Measurements from ENCODE around the gene BHLHE23.

BHLHE23 gene

DNA sequence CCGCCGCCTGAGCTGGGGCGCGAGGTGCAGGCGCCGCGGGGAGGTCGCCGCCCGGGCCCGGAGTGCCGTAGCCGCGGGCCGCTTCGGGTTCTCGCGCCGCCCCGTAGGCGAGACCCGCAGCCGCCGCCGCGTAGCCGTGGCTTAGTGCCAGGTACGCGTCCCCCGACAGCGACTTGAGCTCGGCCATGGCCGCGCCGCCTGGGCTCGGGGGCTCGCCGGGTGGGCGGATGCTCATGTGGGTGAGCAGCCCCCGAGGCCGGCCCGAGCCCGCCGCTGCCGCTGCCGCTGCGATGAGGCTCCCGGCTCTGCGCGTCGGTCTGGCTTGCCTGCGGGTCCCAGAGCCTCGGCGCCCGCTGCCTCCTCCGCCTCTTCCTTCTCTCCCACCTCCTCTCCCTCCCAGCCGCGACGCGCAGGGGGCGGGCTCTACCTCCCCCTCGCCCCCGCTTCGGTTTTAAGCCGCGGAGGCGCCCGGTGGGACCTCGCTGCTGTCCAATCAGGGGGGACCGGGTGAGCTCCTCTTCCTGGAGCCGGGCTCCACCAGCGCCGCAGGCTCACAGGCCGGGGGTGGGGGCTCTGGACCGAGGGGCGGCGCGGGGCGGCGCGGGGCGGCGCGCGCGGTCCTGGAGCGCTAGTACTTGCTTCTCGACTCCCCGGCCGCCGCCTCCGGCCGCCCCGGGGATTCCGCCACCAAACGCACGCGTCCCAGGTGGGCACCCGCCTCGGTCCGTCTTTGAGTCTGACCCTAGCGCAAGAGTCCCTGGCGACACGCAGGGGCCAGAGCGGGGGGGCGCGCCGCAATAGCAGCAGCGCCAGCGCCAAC, at the start of gene BHLHE23:
Gene BHLHE23, minus strand, starts transcription at position 425 of the 820 bp plus-strand sequence. Its CDS starts 190 bp downstream, at position 235.
- DNase-seq = no peak

DNA sequence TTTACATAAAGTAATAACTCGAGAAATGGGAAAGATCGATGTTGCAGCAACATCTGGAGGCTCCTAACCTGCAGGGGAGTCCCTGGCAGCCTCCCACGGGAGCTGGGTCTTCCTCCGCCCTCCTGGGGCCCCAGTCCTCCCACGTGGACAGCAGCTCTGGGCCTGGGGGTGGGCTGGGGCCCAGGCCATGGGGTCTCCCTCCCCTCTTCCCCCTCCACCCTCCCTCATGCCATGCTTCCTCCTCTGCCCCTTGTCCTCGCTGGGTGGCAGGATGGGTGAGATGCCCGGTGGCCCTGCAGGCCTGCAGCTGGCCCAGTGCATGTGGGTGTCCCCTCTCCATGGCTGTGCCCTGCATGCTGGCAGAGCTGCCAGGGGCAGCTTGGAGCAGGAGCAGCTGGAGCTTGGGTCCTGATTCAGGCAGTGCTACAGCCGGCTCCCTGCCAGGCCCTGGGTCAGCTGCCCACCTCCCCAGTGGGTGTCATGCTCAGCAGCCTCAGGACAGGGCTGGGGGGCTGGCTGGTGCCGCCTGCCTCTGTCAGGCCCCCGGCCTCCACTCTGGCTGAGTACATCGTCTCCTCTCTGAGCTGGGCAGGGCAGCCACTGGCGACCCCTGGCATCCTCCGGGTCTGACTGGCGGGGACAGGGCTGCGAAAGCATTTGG, 48.9 kb upstream of the BHLHE23 start:
- no peak for DNase-seq

DNA sequence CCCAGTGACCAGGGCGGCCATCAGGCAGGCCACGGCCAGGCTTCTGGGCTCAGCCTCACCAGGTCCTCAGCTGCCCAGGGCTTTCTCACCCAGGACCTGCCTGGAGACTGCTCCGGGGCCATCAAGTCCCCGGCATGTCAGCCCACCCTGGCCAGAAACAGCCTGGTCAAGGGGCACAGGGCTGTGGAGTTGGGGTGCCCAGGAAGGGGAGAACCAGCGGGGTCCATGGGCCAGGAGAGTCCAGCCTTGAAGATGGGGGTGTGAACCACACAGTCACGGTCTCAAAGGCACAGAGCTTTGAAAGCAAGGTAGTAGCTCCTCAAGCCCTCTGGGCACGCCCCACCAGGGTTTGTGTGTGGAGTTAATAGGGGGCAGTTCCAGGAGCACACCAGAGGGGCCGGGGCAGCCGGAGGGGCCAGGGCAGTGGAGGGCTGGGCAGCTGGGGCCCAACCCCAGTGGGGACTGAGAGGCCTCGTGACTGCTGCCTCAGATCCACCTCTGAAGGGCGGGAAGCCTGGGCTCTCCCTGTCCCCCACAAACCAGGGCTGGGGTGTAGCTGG, 48.0 kb upstream of the BHLHE23 start:
- no peak for DNase-seq

DNA sequence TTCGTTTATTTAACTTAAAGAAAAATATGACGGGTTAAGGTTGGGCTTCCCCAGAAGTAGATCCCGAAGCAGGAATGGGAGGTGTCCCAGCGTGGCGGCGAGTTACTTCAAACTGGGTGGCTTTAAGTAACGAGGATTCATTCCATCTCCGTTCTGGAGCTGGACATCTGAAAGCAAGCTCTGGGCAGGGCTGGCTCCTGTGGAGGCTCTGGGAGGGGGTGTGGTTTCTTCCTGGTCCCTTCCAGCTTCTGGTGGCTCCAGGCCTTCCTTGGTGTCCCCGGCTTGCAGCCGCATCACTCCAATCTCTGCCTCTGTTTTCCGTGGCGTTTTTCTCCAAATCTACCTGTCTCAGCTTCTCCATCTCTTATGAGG, 47.3 kb upstream of the BHLHE23 start:
- no peak for DNase-seq

DNA sequence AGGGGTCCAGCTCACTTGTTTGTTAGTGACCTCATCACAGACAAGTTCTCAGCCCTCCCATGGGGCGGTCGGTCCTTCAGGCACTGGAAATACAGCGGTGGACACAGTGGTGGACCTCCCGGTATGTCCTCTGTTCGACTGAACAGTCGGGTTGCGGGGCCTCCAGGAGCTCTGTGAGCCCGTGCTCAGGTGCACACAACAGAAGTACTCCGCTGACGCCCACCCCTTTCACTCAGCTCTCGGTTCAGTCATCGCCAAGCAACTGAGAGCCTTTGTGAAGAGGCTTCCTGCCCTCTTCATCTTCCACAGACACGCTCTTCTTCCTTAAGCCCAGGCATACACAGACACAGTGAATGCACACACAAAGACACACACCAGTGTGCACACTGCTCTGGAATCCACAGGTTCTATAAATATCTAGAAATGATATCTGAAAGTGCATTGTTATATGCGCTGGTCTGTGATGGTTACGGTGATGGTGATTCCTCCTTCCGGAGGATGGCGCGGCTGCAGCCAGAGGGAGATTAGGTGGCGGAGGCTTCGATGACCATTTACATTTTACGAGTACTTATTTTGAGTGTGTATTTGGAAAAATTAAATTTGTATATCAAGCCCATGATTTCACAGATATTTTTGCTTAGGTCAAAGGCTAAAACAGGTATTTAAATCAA, 46.8 kb upstream of the BHLHE23 start:
- DNase-seq = no peak

DNA sequence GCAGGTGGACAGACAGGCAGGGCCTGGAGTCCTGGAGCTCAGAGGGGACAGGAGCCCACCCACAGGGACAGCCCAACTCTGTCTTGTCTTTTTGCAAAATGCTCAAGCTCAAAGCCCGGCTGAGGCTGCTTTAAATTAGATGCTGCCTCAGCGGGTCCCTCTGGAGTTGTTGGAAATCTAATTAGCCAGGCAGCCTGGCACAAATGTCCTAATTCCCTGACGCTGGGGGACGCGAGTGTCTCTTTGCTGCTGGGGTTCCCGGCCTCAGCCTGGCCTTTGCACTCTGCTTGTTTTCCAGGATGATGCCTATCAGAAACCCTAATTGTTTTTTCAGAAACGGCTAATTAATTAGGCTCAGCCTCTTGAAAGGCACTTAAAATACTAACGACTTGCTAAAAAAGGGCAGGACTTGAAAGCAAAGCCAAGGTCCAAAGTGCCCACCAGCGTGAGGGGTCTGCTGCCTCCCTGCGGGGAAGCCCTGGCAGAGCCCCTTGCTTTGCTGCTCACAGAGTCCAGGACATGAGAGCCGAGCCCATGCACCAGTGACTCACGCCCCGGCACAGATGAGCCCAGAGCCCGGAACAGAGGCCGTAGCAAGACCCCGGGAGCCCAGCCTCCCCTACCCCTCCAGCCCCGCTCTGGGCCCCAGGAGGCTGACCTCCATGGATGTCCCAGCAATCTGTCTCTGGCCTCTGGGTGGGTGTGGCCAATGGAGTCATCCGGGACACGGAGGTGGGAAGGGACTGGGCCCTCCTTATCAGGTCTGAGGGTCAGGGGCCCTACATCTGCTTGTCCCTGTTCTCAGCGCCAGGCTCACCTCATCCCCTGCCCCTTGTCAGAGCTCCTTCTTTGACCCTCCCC, 46.0 kb upstream of the BHLHE23 start:
- no peak for DNase-seq

DNA sequence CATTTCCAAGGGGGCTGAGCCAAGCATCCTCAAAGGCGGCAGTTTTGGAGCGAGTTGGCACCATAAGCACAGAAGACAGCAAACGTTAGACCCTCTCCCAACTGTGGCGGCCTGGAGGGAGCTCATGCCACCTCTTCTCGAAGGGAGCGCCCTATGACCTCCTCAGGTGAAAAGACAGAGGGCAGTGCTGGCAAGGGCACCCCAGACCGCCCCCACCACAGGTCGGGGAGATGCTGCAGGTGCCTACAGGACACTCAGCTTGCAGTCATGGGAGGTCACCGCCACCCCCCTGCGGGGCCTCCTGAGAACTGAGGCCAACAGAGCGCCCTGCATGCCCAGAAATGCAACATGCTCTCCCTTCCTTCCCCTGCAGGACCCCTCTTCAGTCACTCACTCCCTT, 45.1 kb upstream of the BHLHE23 start:
- DNase-seq = no peak

DNA sequence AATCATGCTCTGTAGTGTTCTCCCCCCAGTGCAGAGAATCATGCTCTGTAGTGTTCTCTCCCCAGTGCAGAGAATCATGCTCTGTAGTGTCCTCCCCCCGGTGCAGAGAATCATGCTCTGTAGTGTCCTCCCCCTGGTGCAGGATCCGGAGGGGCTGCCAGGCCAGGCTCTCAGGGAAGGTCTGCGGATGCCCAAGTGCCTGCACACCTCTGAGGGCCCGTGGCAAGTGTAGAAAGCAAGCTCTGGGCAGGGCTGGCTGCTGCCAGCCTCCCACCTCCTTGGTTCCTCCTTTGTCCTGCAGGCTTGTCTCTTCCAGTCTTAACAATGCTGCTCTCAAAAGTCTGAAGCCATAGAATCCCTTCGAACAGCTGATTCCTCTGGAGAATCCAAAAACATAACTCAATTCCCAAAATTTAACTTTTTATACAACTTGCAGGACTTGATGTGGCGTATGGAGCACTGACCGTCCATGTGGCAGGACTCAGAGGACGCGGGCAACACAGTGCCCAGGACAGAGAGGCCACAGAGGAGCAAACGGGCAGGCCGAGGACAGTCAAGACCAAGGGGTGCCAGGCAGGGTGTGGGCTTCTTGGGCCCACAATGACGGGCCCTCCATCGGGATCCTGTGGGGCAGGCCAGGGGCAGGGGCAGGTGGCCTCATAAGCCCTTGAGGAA, 44.6 kb upstream of the BHLHE23 start:
- no peak for DNase-seq

DNA sequence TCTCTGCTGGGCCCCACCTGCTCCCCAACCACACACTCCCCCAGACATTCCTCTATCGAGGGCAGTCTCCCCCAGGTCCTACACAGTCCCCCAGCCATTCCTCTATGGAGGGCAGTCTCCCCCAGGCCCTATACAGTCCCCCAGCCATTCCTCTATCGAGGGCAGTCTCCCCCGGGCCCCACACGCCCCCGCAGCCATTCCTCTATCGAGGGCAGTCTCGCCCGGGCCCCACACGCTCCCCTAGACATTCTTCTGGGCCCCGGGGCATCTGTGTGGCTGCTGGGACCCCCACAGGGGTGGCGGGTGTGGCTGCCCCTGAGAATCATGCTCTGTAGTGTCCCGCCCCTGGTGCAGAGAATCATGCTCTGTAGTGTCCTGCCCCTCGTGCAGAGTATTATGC, 43.6 kb upstream of the BHLHE23 start:
- no peak for DNase-seq

DNA sequence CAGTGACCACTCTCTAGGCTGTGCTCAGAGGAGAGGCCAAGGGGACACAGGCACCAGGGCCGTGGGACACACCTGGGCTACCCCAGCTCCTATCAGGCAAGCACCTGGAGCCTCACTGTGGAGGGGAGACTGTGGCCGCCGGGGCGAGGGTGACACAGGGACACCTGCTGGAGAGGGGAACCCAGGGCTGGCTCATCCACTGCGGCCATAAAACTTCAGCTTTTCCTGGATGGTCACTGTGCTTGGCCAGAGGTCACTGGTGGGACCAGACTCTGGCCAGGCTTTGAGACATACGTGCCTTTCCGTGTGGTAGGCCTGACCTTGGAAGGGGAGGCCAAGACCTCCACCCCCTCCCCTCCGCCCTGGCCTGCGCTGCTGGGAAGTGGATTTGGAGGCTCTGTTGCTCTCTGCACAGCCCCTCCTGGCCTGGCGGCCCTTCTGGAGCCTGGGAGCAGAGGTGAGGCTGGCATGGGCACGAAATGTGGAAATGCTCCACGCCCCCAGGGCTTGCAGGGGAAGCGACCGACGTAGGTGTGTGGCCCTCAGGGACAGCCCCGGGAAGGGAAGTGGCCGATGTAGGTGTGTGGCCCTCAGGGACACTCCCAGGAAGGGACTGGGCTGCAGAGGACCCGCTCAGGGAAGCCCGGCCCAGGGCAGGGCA, 42.9 kb upstream of the BHLHE23 start:
- DNase-seq = no peak

DNA sequence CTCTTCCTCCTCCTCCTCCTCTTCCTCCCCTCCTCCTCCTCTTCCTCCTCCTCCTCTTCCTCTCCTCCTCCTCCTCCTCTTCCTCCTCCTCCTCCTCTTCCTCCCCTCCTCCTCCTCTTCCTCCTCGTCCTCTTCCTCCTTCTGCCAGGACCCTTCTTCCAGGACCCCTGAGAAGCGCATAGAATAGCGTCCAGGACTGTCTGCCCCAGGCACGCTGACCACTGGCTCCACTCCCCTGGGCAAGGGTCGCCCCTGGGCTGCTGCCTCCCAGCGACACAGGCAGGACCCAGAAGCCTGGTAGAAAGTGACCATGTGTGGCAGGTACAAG, 42.4 kb upstream of the BHLHE23 start:
- DNase-seq = no peak

DNA sequence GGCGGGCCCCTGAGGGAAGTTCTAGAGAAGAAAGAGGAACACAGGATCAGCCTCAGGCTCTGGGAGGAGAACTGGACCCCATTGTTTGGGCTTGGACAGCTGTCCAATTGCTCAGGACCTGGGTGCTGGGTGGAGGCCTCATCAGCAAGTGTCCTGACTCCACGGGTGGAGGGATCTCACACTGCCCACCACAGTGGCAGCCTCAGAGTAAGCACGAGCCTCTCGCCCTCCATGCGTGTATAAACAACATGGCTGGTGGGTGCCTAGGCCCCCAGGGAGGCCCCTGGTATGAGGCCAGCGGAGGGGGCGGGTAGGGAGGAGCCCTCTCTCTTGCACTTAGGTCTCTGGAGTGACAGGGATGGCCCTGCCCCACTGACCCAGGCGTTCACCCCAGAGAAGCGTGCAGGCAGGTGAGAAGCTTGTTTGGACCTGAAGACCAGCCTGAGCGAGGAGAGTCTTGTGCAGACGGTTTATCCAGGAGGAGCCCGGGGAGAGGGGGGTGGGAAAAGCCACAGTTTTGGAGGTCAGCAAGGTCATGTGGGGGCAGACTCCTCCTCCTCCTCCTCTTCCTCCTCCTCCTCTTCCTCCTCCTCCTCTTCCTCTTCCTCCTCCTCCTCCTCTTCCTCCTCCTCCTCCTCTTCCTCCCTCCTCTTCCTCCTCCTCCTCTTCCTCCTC, 41.9 kb upstream of the BHLHE23 start:
- DNase-seq = no peak

DNA sequence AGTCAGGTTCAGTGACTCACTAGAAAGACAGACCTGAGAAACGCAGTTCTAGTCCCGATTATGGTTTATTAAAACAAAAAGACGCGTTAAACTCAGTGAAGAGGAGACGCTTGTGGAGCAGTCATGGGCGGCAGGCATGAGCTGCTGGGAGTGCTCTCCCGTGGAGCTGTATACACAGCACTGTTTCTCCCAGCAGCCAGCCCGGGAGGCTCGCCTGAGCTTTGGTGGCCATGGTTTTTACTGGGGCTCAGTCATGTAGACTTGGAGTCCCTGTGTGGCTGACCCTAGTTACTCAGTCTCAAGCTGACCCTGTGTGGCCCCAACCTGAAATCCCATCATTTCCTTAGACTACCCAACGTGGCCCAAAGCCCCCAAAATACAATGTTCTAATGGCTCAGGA, 41.2 kb upstream of the BHLHE23 start:
- DNase-seq = no peak

DNA sequence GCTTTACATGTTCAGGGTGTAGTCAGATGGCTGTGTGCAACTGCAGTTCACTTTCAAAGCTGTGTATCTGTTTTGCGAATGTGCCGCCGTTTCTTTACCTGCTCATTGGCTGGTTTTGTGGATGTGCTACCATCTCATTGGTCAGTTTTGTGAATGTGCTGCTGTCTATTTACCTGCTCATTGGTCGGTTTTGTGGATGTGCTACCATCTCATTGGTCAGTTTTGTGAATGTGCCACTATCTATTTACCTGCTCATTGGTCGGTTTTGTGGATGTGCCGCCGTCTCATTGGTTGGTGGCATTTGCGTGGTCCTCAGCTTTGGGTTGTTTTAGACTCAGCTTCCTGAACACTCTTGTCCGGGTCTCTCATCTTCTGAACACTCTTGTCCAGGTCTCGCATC, 40.5 kb upstream of the BHLHE23 start:
- no peak for DNase-seq

DNA sequence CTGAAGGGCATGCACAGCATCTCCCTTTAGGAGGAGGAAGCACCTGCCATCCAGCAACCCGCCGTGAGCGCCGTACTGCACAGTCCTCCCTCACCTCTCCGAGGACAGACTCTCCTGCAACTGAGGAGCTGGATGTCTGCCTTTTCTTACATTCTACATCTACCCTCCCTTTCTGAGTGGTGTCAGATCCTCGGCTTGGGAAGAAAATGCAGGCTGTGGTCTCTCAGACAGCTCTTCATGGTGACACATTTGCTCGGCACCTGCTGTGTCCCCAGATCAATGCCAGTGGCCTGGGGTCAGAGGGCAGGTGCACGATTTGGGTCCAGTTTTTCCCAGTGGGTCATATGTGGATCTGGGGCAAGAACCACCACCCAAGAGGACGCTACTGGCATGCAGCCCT, 40.1 kb upstream of the BHLHE23 start:
- no peak for DNase-seq

DNA sequence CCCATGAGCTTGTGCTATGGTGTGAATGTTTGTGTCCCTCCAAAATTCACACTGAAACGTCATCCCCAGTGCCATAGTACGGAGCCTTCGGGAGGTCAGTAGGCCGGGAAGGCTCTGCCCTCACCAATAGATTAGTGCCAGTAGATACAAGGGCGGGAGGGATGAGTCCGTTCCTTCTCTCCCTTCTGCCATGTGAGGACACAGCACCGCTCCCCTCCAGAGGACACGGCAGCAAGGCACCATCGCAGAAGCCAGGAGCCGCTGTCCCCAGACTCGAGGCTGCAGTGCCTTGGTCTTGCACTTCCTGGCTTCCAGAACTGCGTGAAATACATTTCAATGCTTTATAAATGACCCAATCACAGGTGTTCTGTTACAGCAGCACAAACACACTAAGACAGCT, 39.2 kb upstream of the BHLHE23 start:
- DNase-seq = no peak

DNA sequence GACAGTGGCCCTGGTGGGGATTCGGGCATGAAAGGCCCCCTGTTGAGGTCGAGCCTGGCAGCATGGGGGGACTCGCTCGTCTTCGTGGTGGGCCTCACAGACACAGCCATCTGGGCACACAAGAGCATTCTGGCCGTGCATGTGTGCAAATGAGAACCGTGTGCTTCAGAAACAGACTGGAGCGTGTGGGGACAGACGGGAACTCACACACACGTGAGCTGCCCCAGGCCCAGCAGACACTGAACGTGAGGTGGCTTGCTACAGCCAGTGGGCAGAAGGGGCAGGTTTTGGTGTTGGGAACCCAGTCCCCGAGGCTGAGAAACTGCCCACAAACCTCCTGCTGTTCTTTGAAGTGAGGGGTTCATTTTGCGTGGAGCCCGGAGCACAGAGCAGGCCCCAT, 38.6 kb upstream of the BHLHE23 start:
- DNase-seq = no peak

DNA sequence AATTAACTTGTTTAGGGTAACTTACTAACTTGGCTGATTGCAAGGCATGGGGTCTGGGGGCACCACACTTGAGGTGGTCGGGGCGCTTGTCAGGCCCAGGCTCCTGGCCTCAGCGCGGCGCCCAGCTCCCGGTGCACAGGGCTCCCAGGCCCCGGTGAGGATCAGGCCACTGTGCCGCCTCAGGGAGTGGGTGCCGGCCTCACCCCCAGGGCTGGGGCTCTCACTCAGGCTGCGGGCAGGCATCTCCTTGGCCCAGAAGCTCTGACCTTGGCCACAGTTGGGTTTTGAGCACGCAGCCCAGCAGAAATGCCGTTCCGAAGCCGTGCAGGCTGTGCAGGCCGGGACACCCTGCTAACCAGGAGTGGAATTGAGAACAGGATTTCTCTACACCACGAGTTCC, 37.8 kb upstream of the BHLHE23 start:
- DNase-seq = no peak

DNA sequence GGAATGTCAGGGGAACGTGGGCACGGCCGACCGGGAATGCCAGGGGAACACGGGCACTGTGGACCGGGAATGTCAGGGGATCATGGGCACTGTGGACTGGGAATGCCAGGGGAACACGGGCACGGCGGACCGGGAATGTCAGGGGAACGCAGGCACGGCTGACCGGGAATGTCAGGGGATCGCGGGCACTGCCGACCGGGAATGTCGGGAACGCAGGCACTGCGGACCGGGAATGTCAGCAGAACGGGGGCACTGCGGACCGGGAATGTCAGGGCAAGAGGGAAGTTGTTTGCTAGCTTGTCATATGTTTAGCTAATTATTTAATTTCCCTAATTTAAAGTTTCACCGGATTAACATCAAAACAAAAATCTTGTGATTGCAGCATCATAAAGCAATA, 37.4 kb upstream of the BHLHE23 start:
- DNase-seq = no peak

DNA sequence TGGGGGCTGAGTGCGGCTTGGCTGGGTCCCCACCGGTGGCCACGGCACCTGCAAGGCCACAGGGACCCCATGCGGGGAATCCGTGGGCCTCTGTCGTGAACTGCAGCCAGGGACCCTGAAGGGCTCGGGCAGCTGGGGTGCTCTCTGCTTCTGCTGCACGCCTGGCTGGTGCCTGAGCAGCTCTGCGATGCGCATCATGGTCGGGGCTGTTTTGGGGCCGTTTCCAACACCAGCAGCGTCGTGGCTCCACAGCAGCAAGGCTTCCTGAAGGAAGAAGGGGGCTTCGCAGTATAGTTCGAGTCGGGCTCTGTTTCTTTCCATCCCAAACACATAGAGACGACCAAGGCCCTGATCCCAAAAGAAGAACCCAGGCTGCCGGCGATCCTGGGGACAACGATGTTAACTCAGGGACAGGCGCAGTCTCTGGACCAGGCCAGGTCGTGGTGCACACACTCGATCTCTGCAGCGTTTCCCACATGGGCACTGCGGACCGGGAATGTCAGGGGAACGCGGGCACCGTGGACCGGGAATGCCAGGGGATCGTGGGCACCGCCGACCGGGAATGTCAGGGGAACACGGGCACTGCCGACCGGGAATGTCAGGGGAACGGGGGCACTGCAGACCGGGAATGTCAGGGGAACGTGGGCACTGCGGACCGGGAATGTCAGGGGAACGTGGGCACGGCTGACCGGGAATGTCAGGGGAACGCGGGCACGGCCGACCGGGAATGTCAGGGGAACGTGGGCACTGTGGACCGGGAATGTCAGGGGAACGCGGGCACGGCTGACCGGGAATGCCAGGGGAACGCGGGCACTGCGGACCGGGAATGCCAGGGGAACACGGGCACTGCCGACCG, 36.8 kb upstream of the BHLHE23 start:
- no peak for DNase-seq
